ENCODE results near the gene ATIC.

DNA sequence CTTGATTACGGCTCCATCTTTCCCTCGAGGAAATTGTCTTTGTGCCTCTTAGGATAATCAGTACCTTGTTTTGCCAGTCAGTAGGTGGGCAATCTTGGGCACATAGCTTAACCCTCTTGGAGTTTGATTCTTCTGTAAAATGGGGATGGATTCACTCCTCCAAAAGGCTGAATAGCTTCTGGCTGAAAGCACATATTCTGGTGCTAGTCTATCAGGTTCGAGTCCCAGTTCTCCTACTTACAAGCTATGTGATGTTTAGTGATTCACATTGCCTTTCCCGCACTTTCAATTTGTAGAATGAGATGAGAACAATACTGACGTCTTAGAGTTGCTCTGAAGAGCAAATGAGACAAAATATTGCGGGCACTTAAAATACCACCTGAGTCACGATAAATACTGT lies 43.9 kb downstream of the ATIC start:
- TF ChIP-seq, protein P1, sequence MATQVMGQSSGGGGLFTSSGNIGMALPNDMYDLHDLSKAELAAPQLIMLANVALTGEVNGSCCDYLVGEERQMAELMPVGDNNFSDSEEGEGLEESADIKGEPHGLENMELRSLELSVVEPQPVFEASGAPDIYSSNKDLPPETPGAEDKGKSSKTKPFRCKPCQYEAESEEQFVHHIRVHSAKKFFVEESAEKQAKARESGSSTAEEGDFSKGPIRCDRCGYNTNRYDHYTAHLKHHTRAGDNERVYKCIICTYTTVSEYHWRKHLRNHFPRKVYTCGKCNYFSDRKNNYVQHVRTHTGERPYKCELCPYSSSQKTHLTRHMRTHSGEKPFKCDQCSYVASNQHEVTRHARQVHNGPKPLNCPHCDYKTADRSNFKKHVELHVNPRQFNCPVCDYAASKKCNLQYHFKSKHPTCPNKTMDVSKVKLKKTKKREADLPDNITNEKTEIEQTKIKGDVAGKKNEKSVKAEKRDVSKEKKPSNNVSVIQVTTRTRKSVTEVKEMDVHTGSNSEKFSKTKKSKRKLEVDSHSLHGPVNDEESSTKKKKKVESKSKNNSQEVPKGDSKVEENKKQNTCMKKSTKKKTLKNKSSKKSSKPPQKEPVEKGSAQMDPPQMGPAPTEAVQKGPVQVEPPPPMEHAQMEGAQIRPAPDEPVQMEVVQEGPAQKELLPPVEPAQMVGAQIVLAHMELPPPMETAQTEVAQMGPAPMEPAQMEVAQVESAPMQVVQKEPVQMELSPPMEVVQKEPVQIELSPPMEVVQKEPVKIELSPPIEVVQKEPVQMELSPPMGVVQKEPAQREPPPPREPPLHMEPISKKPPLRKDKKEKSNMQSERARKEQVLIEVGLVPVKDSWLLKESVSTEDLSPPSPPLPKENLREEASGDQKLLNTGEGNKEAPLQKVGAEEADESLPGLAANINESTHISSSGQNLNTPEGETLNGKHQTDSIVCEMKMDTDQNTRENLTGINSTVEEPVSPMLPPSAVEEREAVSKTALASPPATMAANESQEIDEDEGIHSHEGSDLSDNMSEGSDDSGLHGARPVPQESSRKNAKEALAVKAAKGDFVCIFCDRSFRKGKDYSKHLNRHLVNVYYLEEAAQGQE (IDR thresholded peaks at IDR 0.05; ENCODE audit: low read depth), result no peak
- TF ChIP-seq, protein P2, sequence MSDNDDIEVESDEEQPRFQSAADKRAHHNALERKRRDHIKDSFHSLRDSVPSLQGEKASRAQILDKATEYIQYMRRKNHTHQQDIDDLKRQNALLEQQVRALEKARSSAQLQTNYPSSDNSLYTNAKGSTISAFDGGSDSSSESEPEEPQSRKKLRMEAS (IDR thresholded peaks at IDR 0.05), result no peak
- TF ChIP-seq CEBPB (IDR thresholded peaks at IDR 0.05), result no peak
- no peak for TF ChIP-seq CREB1 (IDR thresholded peaks at IDR 0.05; ENCODE audit: low read depth)
- no peak for TF ChIP-seq EP300 (IDR thresholded peaks at IDR 0.05; ENCODE audit: borderline replicate concordance)
- no peak for TF ChIP-seq EGR1 (IDR thresholded peaks at IDR 0.05)
- TF ChIP-seq FOXM1 (IDR thresholded peaks at IDR 0.05; ENCODE audit: borderline replicate concordance, low read depth), result no peak
- no peak for TF ChIP-seq RAD21 (IDR thresholded peaks at IDR 0.05; ENCODE audit: low read depth)

Measured in Ishikawa (cell line).